ENCODE data around the gene R3HDM2. TPM values are rescaled to one million over a fixed set of nuclear protein-coding genes. Genes with fewer than 3 reads are reported as not detected.
"Not testable (repeated sequence)": the region's sequence is repeated elsewhere in the genome, so short reads cannot be mapped to it uniquely, and the experiment has no call there.

R3HDM2 gene
- total RNA-seq, 2 experiments from 2014 or later: 70.2 to 71.5 TPM

GRCh38 chr12:57410534-57410933 is 20.3 kb downstream of the R3HDM2 start:
- Mint-ChIP-seq H3K4me1 (no peaks in the 10 kb centered on the region), H3K27me3 (no peaks in the 10 kb centered on the region), H3K36me3 (ENCODE audit: low read depth) (peaks cover 6% of the 10 kb centered on the region), H3K9me3 (no peaks in the 10 kb centered on the region), H3K27ac (no peak overlapping the region), H3K4me3 (no peak overlapping the region)
- ChIA-PET POLR2A (interaction anchor here (0.6 to 1.4 kb wide), 3 partner anchors 9 to 28 kb away, joined by 4 to 5 read pairs (median 5); no protein-coding TSS in a partner anchor), CTCF (interaction anchor here (0.8 to 1.7 kb wide), 3 partner anchors 11 to 143 kb away, joined by 3 to 5 read pairs (median 3); partner anchors contain the start of gene GLI1)
- DNase-seq: no peak

GRCh38 chr12:57404966-57405640 is 25.7 kb downstream of the R3HDM2 start:
- Mint-ChIP-seq H3K27me3 (no peaks in the 10 kb centered on the region), H3K27ac (no peak overlapping the region), H3K4me3 (no peak overlapping the region), H3K36me3 (ENCODE audit: low read depth) (peaks cover 6% of the 10 kb centered on the region), H3K4me1 (no peaks in the 10 kb centered on the region), H3K9me3 (no peaks in the 10 kb centered on the region)
- ChIA-PET CTCF (no interaction called here), POLR2A (no interaction called here)
- no peak for DNase-seq

- H3K4me1 Mint-ChIP-seq; DNase-seq; H3K36me3 Mint-ChIP-seq (ENCODE audit: low read depth); H3K27me3 Mint-ChIP-seq; H3K4me3 Mint-ChIP-seq; POLR2A ChIA-PET; H3K27ac Mint-ChIP-seq; H3K9me3 Mint-ChIP-seq: not testable (repeated sequence)
- CTCF ChIA-PET: interaction anchor here (1.2 kb wide), 1 partner anchor 13 kb away, joined by 4 read pairs; no protein-coding TSS in a partner anchor
Measured at GRCh38 chr12:57402156-57402555, 28.7 kb downstream of the R3HDM2 start.

GRCh38 chr12:57401165-57401564 is 29.7 kb downstream of the R3HDM2 start:
- Mint-ChIP-seq H3K4me3 (no peak overlapping the region), H3K36me3 (ENCODE audit: low read depth) (peaks cover 7% of the 10 kb centered on the region), H3K9me3 (no peaks in the 10 kb centered on the region), H3K27ac (no peak overlapping the region), H3K4me1 (no peaks in the 10 kb centered on the region), H3K27me3 (no peaks in the 10 kb centered on the region)
- DNase-seq: no peak
- ChIA-PET CTCF (interaction anchor here (0.6 to 1.2 kb wide), 3 partner anchors 12 to 197 kb away, joined by 3 to 4 read pairs (median 3); no protein-coding TSS in a partner anchor), POLR2A (interaction anchor here (0.9 kb wide), 1 partner anchor 10 kb away, joined by 5 read pairs; no protein-coding TSS in a partner anchor)

GRCh38 chr12:57399718-57400463 is 31.0 kb downstream of the R3HDM2 start:
- DNase-seq, POLR2A ChIA-PET, H3K4me3 Mint-ChIP-seq, H3K4me1 Mint-ChIP-seq, H3K27me3 Mint-ChIP-seq, H3K27ac Mint-ChIP-seq, H3K9me3 Mint-ChIP-seq: not testable (repeated sequence)
- CTCF ChIA-PET: interaction anchor here (1.1 kb wide), 1 partner anchor 30 kb away, joined by 3 read pairs; no protein-coding TSS in a partner anchor
- H3K36me3 Mint-ChIP-seq (ENCODE audit: low read depth): peaks cover 14% of the 10 kb centered on the region

- Mint-ChIP-seq H3K36me3 (ENCODE audit: low read depth) (peaks cover 28% of the 10 kb centered on the region), H3K4me3 (no peak overlapping the region), H3K4me1 (no peaks in the 10 kb centered on the region), H3K9me3 (no peaks in the 10 kb centered on the region), H3K27me3 (no peaks in the 10 kb centered on the region), H3K27ac (no peak overlapping the region)
- CTCF ChIA-PET: no interaction called here
- DNase-seq: no peak
- POLR2A ChIA-PET: no interaction called here
Measured at GRCh38 chr12:57397441-57397840, 33.4 kb downstream of the R3HDM2 start.

- no peak overlapping the region for H3K4me3 Mint-ChIP-seq
- H3K4me1 Mint-ChIP-seq: no peaks in the 10 kb centered on the region
- ChIA-PET CTCF (no interaction called here), POLR2A (no interaction called here)
- no peaks in the 10 kb centered on the region for H3K9me3 Mint-ChIP-seq
- no peaks in the 10 kb centered on the region for H3K27me3 Mint-ChIP-seq
- H3K36me3 Mint-ChIP-seq (ENCODE audit: low read depth): peaks cover 38% of the 10 kb centered on the region
- H3K27ac Mint-ChIP-seq: no peak overlapping the region
- DNase-seq: no peak
Measured at GRCh38 chr12:57395121-57395520, 35.7 kb downstream of the R3HDM2 start.

- H3K4me1 Mint-ChIP-seq: peaks cover 2% of the 10 kb centered on the region
- H3K36me3 Mint-ChIP-seq (ENCODE audit: low read depth): peaks cover 46% of the 10 kb centered on the region
- H3K9me3 Mint-ChIP-seq: no peaks in the 10 kb centered on the region
Measured at GRCh38 chr12:57390174-57390573, 40.7 kb downstream of the R3HDM2 start.

GRCh38 chr12:57389033-57389432 is 41.8 kb downstream of the R3HDM2 start:
- peaks cover 2% of the 10 kb centered on the region for H3K4me1 Mint-ChIP-seq
- no peaks in the 10 kb centered on the region for H3K9me3 Mint-ChIP-seq
- POLR2A ChIA-PET: no interaction called here
- no peak overlapping the region for H3K4me3 Mint-ChIP-seq
- no peak for DNase-seq
- CTCF ChIA-PET: interaction anchor here (1.4 to 1.5 kb wide), 3 partner anchors 10 to 70 kb away, joined by 3 to 8 read pairs (median 4); no protein-coding TSS in a partner anchor
- no peak overlapping the region for H3K27ac Mint-ChIP-seq
- peaks cover 41% of the 10 kb centered on the region for H3K36me3 Mint-ChIP-seq (ENCODE audit: low read depth)
- no peaks in the 10 kb centered on the region for H3K27me3 Mint-ChIP-seq

More at GRCh38 chr12:57390174-57390573, 40.7 kb downstream of the R3HDM2 start:
- H3K27me3 Mint-ChIP-seq: no peaks in the 10 kb centered on the region
- no peak for DNase-seq
- CTCF ChIA-PET: interaction anchor here (1.4 kb wide), 1 partner anchor 11 kb away, joined by 3 read pairs; no protein-coding TSS in a partner anchor
- no peak overlapping the region for H3K27ac Mint-ChIP-seq
- H3K4me3 Mint-ChIP-seq: no peak overlapping the region
- POLR2A ChIA-PET: no interaction called here

- no peaks in the 10 kb centered on the region for H3K27me3 Mint-ChIP-seq
Measured at GRCh38 chr12:57388425-57388824, 42.4 kb downstream of the R3HDM2 start.

GRCh38 chr12:57386187-57386720 is 44.6 kb downstream of the R3HDM2 start:
- peaks cover 2% of the 10 kb centered on the region for H3K4me1 Mint-ChIP-seq
- ChIA-PET POLR2A (no interaction called here), CTCF (interaction anchor here (0.7 kb wide), 1 partner anchor 43 kb away, joined by 3 read pairs; no protein-coding TSS in a partner anchor)
- peaks cover 30% of the 10 kb centered on the region for H3K36me3 Mint-ChIP-seq (ENCODE audit: low read depth)
- H3K27ac Mint-ChIP-seq: no peak overlapping the region
- no peak overlapping the region for H3K4me3 Mint-ChIP-seq
- no peak for DNase-seq
- H3K9me3 Mint-ChIP-seq: no peaks in the 10 kb centered on the region
- no peaks in the 10 kb centered on the region for H3K27me3 Mint-ChIP-seq

More at GRCh38 chr12:57388425-57388824, 42.4 kb downstream of the R3HDM2 start:
- Mint-ChIP-seq H3K4me3 (no peak overlapping the region), H3K4me1 (peaks cover 2% of the 10 kb centered on the region), H3K27ac (no peak overlapping the region), H3K9me3 (no peaks in the 10 kb centered on the region), H3K36me3 (ENCODE audit: low read depth) (peaks cover 38% of the 10 kb centered on the region)
- CTCF ChIA-PET: interaction anchor here (1.5 kb wide), 2 partner anchors 13 to 70 kb away, joined by 4 to 8 read pairs; no protein-coding TSS in a partner anchor
- no peak for DNase-seq
- POLR2A ChIA-PET: no interaction called here

GRCh38 chr12:57385586-57385985 is 45.3 kb downstream of the R3HDM2 start:
- peaks cover 30% of the 10 kb centered on the region for H3K36me3 Mint-ChIP-seq (ENCODE audit: low read depth)

GRCh38 chr12:57384478-57384877 is 46.4 kb downstream of the R3HDM2 start:
- no peaks in the 10 kb centered on the region for H3K9me3 Mint-ChIP-seq
- H3K27me3 Mint-ChIP-seq: no peaks in the 10 kb centered on the region
- ChIA-PET CTCF (no interaction called here), POLR2A (no interaction called here)
- no peak for DNase-seq
- H3K36me3 Mint-ChIP-seq (ENCODE audit: low read depth): peaks cover 25% of the 10 kb centered on the region
- no peak overlapping the region for H3K27ac Mint-ChIP-seq
- peaks cover 2% of the 10 kb centered on the region for H3K4me1 Mint-ChIP-seq
- no peak overlapping the region for H3K4me3 Mint-ChIP-seq

More at GRCh38 chr12:57385586-57385985, 45.3 kb downstream of the R3HDM2 start:
- CTCF ChIA-PET: interaction anchor here (0.7 kb wide), 1 partner anchor 43 kb away, joined by 3 read pairs; no protein-coding TSS in a partner anchor
- H3K27ac Mint-ChIP-seq: no peak overlapping the region
- no peak for DNase-seq
- no peaks in the 10 kb centered on the region for H3K9me3 Mint-ChIP-seq
- no peak overlapping the region for H3K4me3 Mint-ChIP-seq
- peaks cover 2% of the 10 kb centered on the region for H3K4me1 Mint-ChIP-seq
- POLR2A ChIA-PET: no interaction called here
- no peaks in the 10 kb centered on the region for H3K27me3 Mint-ChIP-seq
